Globus pallidus (tissue), 1 donor: Measurements from ENCODE around the gene TMPRSS15.

Source experiments
- DNase-seq: peaks from one replicate; pipeline ENCODE4 v3.0.0-alpha.2; 2015; ENCODE audit warnings: low spot score

TMPRSS15 gene

DNA sequence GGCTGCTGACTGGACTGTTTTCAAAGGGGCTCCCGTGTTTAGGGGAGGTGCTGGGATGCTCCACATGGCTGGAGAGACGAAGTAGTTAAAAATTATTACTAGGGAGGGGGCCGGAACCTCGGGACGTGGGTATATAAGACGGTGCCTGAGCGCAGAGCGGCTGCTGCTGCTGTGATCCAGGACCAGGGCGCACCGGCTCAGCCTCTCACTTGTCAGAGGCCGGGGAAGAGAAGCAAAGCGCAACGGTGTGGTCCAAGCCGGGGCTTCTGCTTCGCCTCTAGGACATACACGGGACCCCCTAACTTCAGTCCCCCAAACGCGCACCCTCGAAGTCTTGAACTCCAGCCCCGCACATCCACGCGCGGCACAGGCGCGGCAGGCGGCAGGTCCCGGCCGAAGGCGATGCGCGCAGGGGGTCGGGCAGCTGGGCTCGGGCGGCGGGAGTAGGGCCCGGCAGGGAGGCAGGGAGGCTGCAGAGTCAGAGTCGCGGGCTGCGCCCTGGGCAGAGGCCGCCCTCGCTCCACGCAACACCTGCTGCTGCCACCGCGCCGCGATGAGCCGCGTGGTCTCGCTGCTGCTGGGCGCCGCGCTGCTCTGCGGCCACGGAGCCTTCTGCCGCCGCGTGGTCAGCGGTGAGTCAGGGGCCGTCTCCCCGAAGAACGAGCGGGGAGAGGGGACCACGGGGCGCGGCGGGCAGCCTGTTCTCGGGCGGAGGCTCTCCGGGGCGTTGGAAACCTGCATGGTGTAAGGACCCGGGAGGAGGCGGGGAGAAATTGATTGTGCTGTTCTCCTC is 158.7 kb downstream of the TMPRSS15 start, which contains the start of gene CHODL:
Gene CHODL (plus strand): TSS at position 163 of the 793 bp plus-strand sequence. CDS start 391 bp downstream, at position 554.
- DNase-seq, result no peak

DNA sequence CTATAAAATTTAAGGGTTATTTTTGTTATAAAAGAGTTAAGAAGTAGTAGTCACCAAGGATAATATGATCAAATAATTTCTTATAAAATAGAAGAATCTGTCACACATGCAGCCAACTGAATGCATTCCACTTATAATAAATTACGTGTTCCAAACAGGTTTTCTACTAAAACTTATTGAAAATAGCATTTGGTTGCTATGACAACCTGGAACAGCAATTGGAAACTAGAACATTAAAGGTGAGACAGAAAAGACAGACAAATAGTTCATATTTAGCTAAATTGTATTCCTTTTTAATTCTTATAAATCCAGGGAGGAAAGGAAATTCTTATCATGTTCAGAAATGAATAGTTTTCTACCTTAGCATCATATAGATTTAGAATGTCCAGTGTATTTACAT is 168.0 kb downstream of the TMPRSS15 start:
- no peak for DNase-seq

DNA sequence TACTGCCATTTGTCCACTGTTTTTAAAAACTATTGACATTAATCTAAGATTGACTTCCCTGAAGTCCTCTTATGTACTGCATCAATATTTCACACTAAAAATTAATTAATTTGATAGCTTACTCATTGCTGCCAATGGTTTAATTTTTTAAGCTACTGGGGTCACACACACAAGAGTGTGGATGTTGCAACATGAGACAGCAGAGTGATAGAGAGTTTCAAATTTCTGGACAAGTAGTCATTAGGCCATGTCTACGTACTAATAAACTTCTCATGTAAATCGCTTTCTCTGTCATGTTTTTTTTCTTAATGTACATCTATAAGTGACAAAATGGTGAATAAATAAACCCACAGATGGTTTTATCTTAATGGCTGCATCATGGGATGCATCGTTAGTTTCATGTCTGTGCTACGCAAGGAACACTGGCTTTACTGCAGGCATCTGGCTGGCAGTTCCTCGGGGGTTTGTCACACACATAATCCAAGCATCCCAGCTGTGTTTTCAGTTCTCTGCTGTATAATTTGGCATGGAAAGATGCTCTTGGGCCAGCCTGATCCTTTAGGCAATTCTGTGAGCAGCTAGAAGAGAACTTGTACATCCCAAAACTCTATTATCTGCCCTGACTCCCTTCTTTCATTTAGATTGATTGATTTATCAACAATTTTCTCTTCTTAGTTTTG is 175.4 kb downstream of the TMPRSS15 start:
- DNase-seq, result no peak

DNA sequence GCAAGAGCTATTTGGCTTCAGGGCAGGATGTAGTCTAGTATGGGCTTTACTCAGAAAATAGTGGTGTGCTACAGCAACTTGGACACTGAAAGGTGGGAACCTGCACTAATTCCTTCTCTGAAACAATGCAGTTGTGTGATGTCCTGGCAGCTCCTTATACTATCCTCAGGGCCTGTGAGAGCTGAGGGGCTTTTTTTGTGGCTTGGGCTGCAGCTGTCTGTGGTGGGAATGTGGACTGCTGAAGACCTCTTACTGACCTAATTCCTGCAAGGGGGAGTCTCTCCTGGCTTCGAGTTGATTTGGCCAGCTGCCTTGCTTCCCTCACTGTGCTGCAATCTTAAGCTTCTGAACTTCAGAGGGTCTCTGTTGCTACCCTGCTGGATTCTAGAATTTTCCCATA is 181.2 kb downstream of the TMPRSS15 start:
- no peak for DNase-seq

DNA sequence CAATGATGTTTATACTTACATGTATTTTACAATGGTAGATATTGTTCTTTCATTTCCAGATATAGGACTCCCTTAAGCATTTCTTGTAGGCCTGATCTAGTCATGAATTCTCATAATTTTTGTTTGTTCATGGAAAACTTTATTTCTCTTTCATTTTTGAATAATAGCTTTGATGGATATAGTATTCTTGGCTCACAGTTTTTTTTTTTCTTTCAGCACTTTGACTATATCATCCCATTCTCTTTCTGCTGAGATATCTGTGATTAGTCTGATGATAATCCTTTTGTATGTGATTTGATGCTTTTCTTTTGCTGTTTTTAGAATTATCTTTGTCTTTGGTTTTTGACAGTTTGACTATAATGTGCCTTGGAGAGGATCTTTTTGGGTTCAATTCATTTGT is 183.1 kb downstream of the TMPRSS15 start:
- DNase-seq, result no peak
